Hippocampal formation (tissue), 2 donors: Measurements from ENCODE around the gene APBB2.

ENCODE experiments used
- DNase-seq, 2 donors: peaks; one replicate each; lab custom pipeline; 2025; lab: John Stamatoyannopoulos, UW

Gene APBB2

DNA sequence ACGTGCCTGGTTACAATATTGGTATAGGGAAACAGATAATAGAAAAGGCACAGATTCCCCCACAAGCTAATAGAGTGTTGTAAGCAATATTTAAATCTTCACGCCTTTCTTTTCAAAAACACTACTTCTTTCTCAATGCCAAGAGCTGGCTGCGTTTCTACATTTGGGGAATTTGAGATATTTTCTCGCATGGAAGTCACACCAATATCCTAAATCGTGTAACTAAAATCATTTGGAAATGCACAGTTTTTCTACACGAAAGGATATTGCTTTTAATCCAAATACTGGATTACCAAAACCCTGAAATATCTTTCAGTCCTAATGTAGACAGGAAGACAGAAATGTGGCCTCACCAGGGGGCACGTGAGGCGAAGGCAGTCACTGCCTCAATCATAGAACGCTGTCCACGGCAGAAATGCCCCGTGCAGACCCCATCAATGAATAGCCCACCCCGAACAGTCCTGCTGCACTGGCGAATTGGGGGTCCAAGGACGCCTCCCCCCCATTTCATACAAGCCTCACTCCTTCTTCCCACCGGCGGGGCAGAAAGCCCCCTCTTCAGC is 358.0 kb downstream of the APBB2 start:
- no peak for DNase-seq

DNA sequence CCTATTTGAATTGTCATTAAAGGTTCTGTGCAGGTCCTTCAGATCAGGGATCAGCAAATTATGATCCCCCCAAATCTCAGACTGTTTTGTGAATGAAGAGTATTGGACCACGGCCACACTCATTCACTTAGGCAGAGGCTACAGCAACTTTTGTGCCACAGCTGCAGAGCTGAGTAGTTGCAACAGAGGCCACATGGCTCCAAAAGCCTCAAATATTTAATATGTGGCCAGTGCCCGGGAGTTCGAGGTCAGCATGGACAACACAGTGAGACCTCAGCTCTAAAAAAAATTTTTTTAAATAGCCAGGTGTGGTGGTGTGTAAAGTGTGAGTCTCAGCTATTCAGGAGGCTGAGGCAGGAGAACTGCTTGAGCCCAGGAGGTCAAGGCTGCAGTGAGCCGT is 363.8 kb downstream of the APBB2 start:
- DNase-seq: no peak

DNA sequence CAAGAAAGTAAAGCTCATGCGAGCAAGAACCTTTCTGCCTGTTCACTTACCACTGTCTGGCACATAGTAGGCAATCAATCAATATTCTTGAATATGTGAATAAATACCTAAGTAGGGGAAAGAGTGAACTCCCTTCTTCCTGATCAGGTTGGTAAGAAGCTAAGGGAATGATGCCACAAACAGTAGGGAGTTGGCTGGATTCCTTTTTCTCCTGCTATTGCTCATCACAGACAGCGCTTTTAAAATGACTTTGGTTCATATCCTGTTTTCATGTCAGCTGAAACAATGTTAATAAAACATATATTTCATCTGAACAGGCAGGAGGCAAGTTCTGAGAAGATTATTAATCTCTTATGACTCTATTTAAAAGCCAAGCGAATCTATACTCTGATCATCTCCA is 365.4 kb downstream of the APBB2 start:
- DNase-seq: no peak

DNA sequence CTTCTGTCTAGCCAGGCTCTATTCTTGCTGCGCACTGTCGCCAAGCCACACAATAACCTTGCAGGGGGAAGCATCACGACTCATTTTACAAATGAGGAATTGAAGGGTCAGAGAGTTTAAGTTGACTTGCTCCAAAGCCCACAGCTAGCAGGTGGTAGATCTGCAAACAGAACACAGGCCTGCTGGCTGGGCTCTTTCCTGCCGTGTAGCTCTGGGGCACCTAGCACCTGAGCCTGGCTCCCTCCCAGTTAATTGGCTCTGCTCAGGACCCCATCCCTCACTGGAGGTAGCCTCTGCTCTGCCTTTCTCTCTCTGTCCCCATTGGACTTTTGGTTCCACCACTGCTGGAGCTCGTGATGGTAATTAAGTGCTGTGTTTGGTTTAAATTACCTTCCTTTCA is 366.1 kb downstream of the APBB2 start:
- no peak for DNase-seq

DNA sequence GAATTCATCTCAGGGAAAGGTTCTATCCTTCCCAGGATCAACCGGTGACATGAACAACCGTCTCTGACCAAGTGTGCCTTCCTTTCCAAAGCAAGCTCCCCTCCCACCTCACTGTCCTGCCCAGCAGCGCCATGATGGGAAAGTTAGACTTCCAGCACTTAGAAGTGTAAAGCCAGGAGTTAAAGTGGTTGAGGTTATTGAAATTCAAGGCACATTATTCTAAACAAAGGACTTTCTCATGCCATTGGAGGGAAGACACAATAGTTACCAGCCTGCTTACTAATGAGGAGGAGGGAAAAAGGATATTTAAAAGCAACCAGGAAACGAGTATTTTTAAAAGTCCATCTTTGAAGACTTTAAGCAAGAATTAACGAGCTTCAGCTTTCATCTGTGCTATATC is 367.8 kb downstream of the APBB2 start:
- DNase-seq: peak in 1 of 2 donors; percentile 89

DNA sequence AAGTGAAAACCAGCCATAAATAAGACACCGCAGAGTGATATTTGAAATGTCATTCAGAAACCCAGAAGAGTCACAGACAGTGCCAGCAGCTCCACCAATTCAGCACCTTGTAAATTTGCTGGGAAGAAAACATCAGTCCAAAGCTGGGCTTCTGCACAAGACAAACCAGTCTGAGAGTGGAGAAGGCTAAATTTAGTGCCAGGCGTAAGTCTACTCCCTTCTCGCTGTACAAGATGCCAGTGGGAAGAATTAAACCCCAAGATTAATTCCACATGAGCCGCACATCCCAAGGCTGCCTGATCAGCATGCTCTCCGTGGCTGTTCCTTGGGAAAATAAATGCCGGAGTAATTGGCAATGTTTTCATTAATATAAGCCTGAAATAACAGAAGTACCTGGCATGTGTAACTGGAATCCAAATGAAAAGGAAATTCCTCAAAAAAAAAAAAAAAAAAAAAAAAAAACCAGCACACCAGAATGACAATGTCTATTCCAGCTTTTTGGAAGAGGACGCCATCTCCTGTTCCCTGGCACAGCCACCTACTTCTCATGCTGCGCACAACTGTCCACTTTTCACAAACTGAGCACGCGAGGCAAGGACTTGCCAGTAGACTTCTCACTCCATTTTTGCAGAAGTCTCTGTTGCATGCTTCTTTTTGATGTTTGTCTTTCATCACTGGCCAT is 369.0 kb downstream of the APBB2 start:
- DNase-seq: peak; percentile 21 to 67

DNA sequence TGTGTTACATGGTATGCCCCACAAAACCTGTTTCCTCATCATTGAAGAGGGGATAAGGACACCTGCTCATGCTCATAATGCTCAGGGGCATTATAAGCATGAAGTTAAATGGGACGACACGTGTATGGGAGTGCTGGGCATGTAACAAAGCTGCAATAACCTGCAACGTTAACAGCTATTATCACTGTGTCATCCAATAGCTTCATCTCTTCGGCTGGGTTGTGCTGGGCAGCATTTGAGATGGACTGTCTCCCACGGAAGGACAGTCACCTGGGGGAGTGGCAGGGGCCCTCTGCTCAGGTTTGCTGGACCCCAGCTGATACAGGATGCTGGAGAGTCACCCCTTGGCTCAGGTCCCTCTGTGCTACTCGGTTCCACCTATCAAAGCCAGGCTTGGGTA is 370.1 kb downstream of the APBB2 start:
- no peak for DNase-seq

DNA sequence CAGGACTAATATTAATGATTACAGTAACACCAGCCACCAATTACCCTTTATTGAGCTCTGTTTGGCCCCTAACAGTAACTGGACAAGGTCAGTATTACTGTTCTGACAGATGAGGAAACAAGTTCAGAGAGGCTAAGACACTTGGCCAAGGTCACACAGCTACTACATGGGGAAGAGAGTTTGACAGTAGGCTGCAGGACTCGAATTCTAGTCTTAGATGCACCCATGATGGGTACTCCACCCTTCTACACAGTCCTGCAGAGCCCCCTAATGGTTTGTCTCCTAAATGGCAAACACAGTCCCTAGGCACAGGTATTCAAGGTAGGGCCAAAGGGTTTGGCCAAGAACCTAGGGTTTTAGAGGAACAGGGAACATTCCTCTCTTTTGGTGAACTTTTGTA is 370.6 kb downstream of the APBB2 start:
- no peak for DNase-seq

DNA sequence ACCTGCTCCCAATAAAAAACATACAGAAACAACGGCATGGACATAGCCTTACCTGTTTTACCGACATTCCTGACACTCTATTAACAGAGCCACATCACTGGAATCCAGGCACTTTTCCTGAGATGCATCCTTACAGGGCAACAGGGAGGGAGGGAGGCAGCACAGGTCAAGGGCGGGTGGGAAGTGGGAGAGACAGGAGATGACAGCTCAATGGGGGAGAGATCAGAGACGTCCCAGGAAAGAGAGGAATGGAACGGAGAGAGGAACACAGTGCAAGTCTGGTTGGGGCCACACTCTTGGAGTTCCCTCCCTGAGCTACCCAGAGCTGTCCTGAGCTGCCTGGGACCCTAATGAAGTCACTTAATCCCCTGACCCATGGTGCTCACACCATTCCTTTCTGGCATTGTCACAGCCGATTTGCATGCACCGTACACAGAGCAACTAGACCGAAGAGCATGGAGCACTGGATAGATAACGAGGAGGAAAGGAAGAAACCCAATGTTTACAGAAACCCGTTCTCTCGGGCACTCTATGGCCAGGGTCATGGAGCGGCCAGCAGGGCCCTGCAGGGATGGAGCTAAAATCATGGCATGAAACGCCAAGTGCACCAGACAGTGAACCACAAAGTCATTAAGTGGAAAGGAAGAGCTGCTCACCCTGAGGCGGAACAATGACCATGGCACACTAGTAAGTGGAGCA is 371.5 kb downstream of the APBB2 start:
- DNase-seq: no peak

DNA sequence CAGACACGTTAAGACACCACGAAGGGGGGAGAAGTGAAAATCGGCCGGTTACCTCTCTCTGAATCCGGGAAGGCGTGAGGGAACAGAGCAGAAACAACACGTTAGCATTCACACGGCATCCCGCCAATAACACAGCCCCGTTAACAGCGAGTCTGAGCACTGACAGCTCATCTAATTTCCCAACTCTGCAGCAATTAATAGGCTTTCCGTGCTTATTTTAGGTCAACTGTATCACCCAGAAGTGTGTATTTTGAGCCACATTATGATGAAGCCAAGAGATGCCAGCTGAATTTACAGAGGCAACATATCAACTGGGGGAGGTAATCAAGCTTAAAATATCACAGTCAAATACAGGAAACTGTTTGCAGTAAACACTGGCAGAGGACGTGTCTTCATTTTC is 372.0 kb downstream of the APBB2 start:
- DNase-seq: peak in 1 of 2 donors; percentile 23

DNA sequence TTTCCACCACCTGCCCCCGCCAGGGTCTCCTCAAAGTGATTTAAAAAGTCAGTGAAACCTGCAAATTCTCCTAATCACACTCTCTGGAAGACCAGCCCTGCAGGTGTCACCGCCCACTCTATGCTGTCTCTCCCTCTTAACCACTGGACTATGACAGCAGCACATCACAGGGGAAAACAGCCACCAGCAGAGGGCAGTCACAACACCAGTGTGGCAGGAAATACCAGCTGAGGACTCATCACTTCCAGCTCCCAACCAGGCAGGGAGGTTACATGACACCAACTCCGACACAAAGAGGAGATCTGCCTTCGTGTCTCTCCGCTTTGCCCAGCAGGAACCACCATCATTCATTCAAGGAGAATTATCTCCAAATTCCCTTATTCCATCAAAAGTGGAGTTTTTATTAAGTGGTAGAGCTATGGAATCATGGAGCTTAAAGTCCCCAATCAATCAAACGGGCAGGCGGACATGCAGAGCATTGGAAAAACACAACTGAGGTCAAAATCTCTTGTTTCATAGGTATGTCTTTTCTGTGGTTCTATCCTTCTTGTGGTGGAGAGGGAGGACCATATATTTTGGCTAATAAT is 373.3 kb downstream of the APBB2 start:
- DNase-seq: peak; percentile 44 to 69

DNA sequence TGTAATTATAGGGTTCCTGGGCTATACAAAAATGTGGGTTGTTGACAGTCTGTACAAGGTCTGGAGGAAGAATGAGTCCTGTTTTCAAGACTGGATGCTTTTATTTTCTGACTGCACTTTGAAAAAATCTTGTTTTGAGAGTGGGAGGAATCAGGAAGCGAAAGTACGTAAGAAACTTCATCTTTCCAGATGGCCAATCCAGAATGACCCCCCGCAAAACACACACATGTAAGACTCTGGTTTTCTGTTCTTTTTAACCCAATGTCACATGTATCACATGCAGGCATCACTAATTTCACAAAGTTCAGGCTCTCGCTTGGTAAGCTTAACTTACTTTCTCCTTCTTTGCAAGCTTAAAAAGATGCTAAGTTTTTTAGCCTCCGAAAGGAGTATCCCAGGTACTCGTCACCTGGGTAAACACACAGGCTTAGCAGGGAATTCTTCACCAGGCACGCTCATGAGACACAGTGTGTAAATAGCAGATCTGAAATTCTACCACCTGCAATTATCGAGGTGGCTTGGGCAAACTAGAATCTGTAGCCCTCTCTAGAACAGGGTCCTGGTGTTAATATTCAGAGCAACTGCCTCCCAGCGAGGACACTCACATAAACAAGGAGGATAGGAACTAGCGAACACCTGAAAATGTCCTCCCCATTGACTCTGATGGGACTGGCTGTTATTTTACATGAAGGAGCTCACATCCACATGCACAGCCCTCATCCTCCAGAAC is 373.9 kb downstream of the APBB2 start:
- no peak for DNase-seq

DNA sequence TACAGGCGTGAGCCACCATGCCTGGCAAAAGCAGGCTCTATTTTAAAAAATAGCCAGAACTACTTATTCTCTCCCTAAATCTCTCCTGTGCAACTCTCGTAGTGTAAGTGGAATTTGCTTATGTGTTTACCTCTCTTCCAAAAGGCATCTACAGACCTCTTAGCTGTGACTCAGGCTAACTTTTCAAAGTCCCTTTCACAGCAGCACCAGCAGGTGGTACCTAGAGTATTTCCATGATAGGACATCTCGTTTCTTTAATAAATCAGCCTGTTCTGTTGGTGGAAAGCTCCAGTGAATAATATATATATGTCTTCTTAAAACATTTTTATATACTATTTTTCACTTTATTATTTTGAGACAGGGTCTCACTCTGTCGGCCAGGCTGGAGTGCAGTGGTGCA is 375.6 kb downstream of the APBB2 start:
- DNase-seq: no peak

DNA sequence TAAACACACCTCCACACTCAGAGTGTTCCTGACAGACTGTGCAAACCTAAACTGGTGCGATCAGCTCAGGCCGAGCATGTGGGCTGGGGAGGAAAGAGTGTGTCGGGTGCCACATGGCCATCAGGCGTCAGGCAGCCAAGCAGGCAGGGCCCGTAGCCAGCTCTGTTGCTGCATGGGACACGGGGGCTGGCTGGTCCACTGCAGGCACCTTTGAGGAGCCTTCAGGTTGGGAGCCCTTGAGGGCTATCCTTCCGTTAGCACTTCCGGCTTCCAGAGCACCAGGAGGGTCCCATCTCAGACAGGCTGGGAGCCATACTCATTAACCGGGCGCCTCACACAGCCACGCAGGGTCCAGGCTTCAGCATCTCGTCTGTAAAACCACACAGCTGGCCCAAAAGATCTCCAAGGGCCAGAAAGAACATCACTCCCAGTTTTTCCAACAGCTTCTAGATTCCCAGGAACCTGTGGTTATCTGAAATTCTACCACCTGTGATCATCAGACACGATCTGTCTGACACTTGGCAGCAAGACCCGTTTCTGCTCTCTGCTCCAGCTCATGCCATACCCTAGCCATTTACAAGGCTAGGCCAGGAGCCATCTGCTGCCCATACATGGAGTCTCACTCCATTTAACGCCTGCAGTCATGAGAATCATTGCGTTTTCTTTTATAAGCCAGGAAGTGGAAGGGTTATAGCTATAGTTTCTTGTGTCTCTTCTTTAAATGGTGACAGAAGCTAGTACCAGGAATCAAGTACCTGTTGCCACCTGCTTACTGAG is 377.1 kb downstream of the APBB2 start:
- peak in 1 of 2 donors; percentile 17 for DNase-seq

DNA sequence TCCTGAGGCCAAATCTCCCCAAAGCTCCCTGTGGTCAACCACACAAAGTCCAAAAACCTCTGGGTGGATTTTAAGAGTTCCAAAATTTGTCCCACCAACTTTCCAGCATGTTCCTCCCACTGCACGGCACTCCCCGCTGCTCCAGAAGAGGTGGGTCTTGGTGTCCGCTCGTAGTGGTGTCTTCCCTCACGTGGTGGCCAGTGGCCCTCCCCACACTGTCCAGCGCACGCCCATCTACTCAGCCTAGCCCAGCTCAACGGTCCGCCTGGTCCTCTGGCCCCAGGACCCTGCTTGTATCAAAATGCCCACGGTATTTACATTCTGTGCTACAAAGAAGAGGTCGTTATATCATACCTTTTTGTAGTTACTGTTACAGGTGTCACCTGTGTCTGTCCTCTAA is 381.1 kb downstream of the APBB2 start:
- DNase-seq: no peak

DNA sequence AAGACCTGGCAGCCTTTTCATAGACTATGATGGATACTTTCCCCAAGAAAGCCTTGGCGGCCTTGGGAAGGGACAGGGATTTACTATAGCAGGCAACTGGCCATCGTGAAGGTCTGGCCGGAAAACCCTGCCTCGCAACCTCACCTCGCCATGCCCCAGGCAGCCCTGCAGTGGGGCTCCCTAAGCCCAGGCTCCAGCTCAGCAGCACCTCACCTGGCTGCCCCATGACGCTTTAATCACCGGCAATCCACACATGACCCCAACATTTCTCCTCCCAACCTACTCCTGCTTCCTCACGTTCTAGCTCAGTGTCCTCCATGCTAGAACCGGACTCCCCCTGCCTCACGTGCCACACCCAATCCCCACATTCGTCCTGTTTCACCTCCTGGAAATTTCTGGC is 382.2 kb downstream of the APBB2 start:
- no peak for DNase-seq

DNA sequence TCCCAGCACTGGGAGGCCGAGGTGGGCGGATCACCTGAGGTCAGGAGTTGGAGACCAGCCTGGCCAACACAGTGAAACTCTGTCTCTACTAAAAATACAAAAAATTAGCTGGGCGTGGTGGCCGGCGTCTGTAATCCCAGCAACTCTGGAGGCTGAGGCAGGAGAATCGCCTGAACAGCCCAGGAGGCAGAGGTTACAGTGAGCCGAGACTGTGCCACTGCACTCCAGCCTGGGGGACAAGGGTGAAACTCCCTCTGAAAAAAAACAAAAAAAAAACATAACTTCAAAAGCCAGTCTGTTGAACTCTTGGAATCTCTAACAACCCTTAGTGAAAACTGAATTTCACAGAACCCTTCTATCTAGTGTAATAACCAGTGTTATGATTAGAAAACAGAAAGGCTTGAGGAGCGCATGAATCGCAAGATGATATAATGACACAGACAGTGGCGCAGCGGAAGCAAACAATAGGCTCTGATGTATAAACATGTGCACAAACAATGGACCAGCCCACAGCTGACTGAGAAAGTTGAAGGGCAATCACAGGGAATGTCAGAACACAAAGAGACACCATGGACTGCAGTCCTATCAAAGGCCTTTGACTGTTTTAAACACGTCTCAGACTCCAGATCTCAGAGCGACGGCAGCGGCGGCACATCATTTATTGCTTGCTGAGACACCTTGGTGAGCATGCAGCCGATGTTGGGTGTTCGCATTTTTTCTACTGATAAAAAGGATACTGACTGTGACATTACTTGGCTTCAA is 383.0 kb downstream of the APBB2 start:
- peak; percentile 48 to 65 for DNase-seq

DNA sequence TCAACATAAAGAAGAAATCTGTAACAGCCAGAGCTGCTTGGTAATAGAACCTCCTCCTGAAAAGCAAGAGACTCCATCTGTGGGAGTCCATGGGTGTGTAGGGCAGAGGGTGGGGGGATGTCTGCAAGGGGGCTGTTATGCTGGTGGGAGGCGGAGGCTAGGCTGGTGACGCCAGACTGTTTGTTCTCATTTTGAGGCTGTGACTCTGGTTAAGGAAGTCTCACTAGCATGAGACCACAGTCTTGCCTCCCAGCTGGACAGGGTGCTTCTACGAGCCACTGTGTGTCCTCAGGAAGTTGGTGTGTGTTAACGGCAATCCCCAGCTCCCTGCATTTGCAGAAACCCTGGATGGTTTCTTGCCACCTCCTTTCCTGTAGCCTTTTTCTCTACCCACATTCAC is 384.8 kb downstream of the APBB2 start:
- no peak for DNase-seq

DNA sequence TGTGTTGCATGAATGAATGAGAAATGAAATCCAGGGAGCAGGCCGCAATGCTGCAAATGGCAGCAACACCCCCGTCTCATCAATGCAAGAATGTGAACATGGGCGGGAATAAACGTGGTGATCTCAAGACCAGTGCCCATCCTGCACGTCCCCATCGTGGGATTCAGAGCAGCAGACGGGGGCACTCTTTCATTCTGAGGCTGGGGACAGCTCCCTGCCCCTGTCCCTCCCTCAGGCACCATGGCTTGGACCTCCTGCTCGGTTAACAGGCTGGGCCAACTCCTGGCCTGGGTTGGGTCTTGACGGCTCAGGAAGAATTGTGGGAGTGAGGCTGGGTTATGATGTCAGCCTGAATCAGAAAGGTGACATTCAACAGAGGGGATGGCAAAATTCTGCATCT is 385.7 kb downstream of the APBB2 start:
- DNase-seq: no peak

DNA sequence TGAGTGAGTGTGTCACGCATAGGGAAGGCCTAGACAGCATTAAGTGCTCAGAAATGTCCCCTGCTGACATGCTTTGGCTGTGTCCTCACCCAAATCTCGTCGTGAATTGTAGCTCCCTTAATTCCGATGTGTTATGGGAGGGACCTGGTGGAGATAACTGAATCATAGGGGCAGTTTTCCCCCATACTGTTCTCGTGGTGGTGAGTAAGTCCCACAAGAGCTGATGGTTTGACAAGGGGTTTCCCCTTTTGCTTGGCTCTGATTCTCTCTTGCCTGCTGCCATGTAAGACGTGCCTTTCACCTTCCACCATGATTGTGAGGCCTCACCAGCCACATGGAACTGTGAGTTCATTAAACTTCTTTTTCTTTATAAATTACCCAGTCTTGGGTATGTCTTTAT is 386.6 kb downstream of the APBB2 start:
- no peak for DNase-seq

DNA sequence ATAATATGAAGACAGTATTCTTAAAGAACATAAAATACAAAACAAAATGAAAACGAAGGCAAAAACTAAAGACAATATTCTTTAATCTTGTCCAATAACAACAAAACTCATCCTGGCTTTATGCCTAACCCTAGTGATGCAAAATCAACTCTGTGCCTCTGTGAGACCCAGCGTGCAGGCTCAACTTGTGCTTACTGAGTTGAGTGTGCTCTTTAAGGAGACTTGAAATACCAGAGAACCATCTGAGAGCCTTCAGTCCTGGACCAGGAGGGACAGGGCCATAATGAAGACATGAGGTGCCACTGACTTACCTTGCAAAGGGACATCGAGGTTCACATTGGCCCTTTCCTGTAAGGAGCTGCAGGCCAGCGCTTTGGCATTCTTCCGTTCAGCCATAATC is 387.5 kb downstream of the APBB2 start:
- no peak for DNase-seq
